H1 (cell line): ENCODE results near the gene FGD6. TPM values are rescaled to one million over a fixed set of nuclear protein-coding genes. Genes with fewer than 3 reads are reported as not detected.

Experiments used
- CTCF ChIA-PET: fragments of 300-600 bp; sonication (Branson Sonifier 250); formaldehyde crosslinking; loops from one replicate; lab custom pipeline; 2021; ENCODE audit not compliant: partially characterized antibody; lab: Charles Lee
- POLR2A ChIA-PET: fragments of 300-600 bp; sonication (Branson Sonifier 250); formaldehyde crosslinking; loops from one replicate; lab custom pipeline; 2021; ENCODE audit warnings: inconsistent platforms; ENCODE audit not compliant: partially characterized antibody; lab: Charles Lee
- DNase-seq, 2 experiments: peaks; one replicate each; pipeline versions ENCODE4 v3.0.0 to v3.0.0-alpha.2; 2010 to 2022; ENCODE audit warnings: low spot score in 2 of 2, low read depth in 1 of 2, mixed read lengths in 1 of 2
- FAIRE-seq: peaks from 2 replicates; lab custom pipeline; 2011; peaks lifted over from hg19 to GRCh38; lab: Jason Lieb, UNC
- H2AFZ ChIP-seq: 2 replicates; pipeline ENCODE4 v1.8.1; 2012; ENCODE audit warnings: low read length, inconsistent platforms
- H2AK5ac ChIP-seq: 2 replicates; pipeline ENCODE4 v1.6.1; 2013; ENCODE audit warnings: low read depth, low read length
- H2BK120ac ChIP-seq: replicated peaks from 2 replicates; pipeline ENCODE3; 2013; ENCODE audit warnings: low read depth, low read length, inconsistent platforms
- H2BK12ac ChIP-seq: 2 replicates; pipeline ENCODE4 v1.6.1; 2013; ENCODE audit warnings: low read depth, low read length
- H2BK15ac ChIP-seq: 2 replicates; pipeline ENCODE4 v1.6.1; 2013; ENCODE audit warnings: low read length
- H2BK20ac ChIP-seq: 2 replicates; pipeline ENCODE4 v1.6.1; 2013; ENCODE audit warnings: low read length
- H2BK5ac ChIP-seq: 2 replicates; pipeline ENCODE4 v1.6.1; 2013; ENCODE audit warnings: low read depth, low read length
- H3K14ac ChIP-seq: 2 replicates; pipeline ENCODE4 v1.6.1; 2013; ENCODE audit warnings: inconsistent platforms; ENCODE audit not compliant: insufficient read length
- H3K18ac ChIP-seq: 2 replicates; pipeline ENCODE4 v1.6.1; 2013; ENCODE audit warnings: low read length; ENCODE audit errors: extremely low read depth
- H3K23ac ChIP-seq: 2 replicates; pipeline ENCODE4 v1.6.1; 2013; ENCODE audit warnings: inconsistent platforms; ENCODE audit not compliant: insufficient read length
- H3K23me2 ChIP-seq: 2 replicates; pipeline ENCODE4 v1.6.1; 2013; ENCODE audit warnings: low read depth, low read length
- H3K27ac ChIP-seq: 2 replicates; pipeline ENCODE4 v1.6.1; 2011; ENCODE audit warnings: low read depth, low read length, inconsistent platforms
- H3K27me3 ChIP-seq, 4 experiments: replicated peaks in 1 of 4; 1 replicate in 1 of 4; 2 replicates in 3 of 4; pipeline versions ENCODE4 v1.6.1 to v1.8.1; 2011 to 2013; ENCODE audit warnings: low read length in 3 of 4, mild to moderate bottlenecking in 3 of 4, inconsistent platforms in 2 of 4, mixed read lengths in 2 of 4, moderate library complexity in 1 of 4; ENCODE audit not compliant: control insufficient read depth in 3 of 4, insufficient read depth in 3 of 4; ENCODE audit errors: extremely low read depth in 1 of 4
- H3K36me3 ChIP-seq, 4 experiments: 2 replicates each; pipeline versions ENCODE4 v1.6.1 to v1.8.1; 2011 to 2013; ENCODE audit warnings: mild to moderate bottlenecking in 4 of 4, low read length in 3 of 4, moderate library complexity in 2 of 4, control low read depth in 1 of 4, inconsistent platforms in 1 of 4; ENCODE audit not compliant: insufficient read depth in 4 of 4, control insufficient read depth in 2 of 4
- H3K4ac ChIP-seq: replicated peaks from 2 replicates; pipeline ENCODE3; 2013; ENCODE audit warnings: low read length, low read depth, mixed read lengths, inconsistent platforms; ENCODE audit not compliant: insufficient read length
- H3K4me1 ChIP-seq, 4 experiments: replicated peaks in 1 of 4; 1 replicate in 1 of 4; 2 replicates in 3 of 4; pipeline versions ENCODE4 v1.6.1 to v1.8.1; 2011 to 2013; ENCODE audit warnings: low read length in 3 of 4, inconsistent platforms in 2 of 4, mixed read lengths in 1 of 4; ENCODE audit not compliant: insufficient read depth in 4 of 4, control insufficient read depth in 3 of 4
- H3K4me2 ChIP-seq, 2 experiments: 2 replicates each; pipeline versions ENCODE4 v1.6.1 to v1.8.1; 2011 to 2013; ENCODE audit warnings: low read depth in 2 of 2, low read length in 2 of 2, control low read depth in 1 of 2, inconsistent platforms in 1 of 2, mild to moderate bottlenecking in 1 of 2; ENCODE audit not compliant: insufficient read depth in 1 of 2
- H3K4me3 ChIP-seq, 4 experiments: fragments of 200-600, 300-600 bp in 1 of 4; sonication (generic), shearing (Covaris generic), sonication (Bioruptor Twin) in 1 of 4; 2 replicates each; pipeline versions ENCODE4 v1.5.1 to v1.8.1; 2011 to 2016; ENCODE audit warnings: low read length in 4 of 4, low read depth in 3 of 4, control low read depth in 2 of 4, inconsistent platforms in 2 of 4, mild to moderate bottlenecking in 2 of 4, mixed read lengths in 1 of 4, moderate library complexity in 1 of 4; ENCODE audit not compliant: insufficient read depth in 2 of 4; ENCODE audit errors: extremely low read depth in 1 of 4
- H3K56ac ChIP-seq: replicated peaks from 2 replicates; pipeline ENCODE3; 2013; ENCODE audit warnings: low read depth, mild to moderate bottlenecking, mixed read lengths, low read length, inconsistent platforms; ENCODE audit not compliant: insufficient read length
- H3K79me1 ChIP-seq: 2 replicates; pipeline ENCODE4 v1.6.1; 2013; ENCODE audit warnings: low read depth, low read length, control low read depth
- H3K79me2 ChIP-seq, 2 experiments: 2 replicates each; pipeline versions ENCODE4 v1.6.1 to v1.8.1; 2012 to 2013; ENCODE audit warnings: low read length in 2 of 2, mild to moderate bottlenecking in 2 of 2, inconsistent platforms in 1 of 2; ENCODE audit not compliant: insufficient read depth in 2 of 2, control insufficient read depth in 1 of 2
- H3K9ac ChIP-seq, 4 experiments: replicated peaks in 1 of 4; 1 replicate in 1 of 4; 2 replicates in 3 of 4; pipeline versions ENCODE4 v1.6.1 to v1.8.1; 2011 to 2013; ENCODE audit warnings: low read depth in 3 of 4, low read length in 3 of 4, control low read depth in 2 of 4, mild to moderate bottlenecking in 2 of 4, moderate library complexity in 2 of 4, inconsistent platforms in 1 of 4; ENCODE audit errors: extremely low read depth in 1 of 4
- H3K9me3 ChIP-seq, 2 experiments: 2 replicates each; pipeline versions ENCODE4 v1.6.1 to v1.8.1; 2012 to 2013; ENCODE audit warnings: mild to moderate bottlenecking in 2 of 2, moderate library complexity in 2 of 2, control low read depth in 1 of 2, inconsistent platforms in 1 of 2, low read depth in 1 of 2, low read length in 1 of 2, mixed read lengths in 1 of 2; ENCODE audit not compliant: insufficient read depth in 2 of 2
- H4K20me1 ChIP-seq, 2 experiments: replicated peaks in 1 of 2; 2 replicates each; pipeline versions ENCODE3 to v1.8.1; 2011 to 2013; ENCODE audit warnings: inconsistent platforms in 2 of 2, low read length in 2 of 2, mild to moderate bottlenecking in 1 of 2; ENCODE audit not compliant: insufficient read depth in 2 of 2, control insufficient read depth in 1 of 2
- H4K5ac ChIP-seq: 2 replicates; pipeline ENCODE4 v1.6.1; 2013; ENCODE audit warnings: low read length, low read depth, mixed read lengths, inconsistent platforms; ENCODE audit not compliant: insufficient read length
- H4K8ac ChIP-seq: 2 replicates; pipeline ENCODE4 v1.8.0; 2013; ENCODE audit warnings: mild to moderate bottlenecking, moderate library complexity, low read length, inconsistent platforms; ENCODE audit not compliant: insufficient read depth; ENCODE audit errors: extremely low read depth
- H4K91ac ChIP-seq: replicated peaks from 2 replicates; pipeline ENCODE3; 2013; ENCODE audit warnings: low read length, mixed read lengths, inconsistent platforms; ENCODE audit not compliant: insufficient read length
- CREB1 ChIP-seq: IDR thresholded peaks from 2 replicates; pipeline ENCODE4 v1.6.1; 2012; ENCODE audit warnings: inconsistent platforms
- EP300 ChIP-seq, 2 experiments: IDR thresholded peaks; 1 replicate in 1 of 2; 2 replicates in 1 of 2; pipeline ENCODE4 v1.6.1; 2011 to 2012; ENCODE audit warnings: low read depth in 2 of 2, low read length in 2 of 2, mild to moderate bottlenecking in 2 of 2, borderline replicate concordance in 1 of 2, inconsistent platforms in 1 of 2, moderate library complexity in 1 of 2
- FOSL1 ChIP-seq: IDR thresholded peaks from 2 replicates; pipeline ENCODE4 v1.6.1; 2011; ENCODE audit warnings: mild to moderate bottlenecking, low read depth, low read length, moderate library complexity; ENCODE audit not compliant: insufficient read depth
- GTF2F1 ChIP-seq: IDR thresholded peaks from 2 replicates; pipeline ENCODE4 v1.6.1; 2012; ENCODE audit warnings: low read depth, low read length, improper control_type of control experiment, borderline replicate concordance
- HDAC6 ChIP-seq: IDR thresholded peaks from one replicate; pipeline ENCODE4 v1.7.1; 2012; ENCODE audit warnings: low read depth, mild to moderate bottlenecking, inconsistent platforms, low read length, moderate library complexity
- KDM4A ChIP-seq: IDR thresholded peaks from one replicate; pipeline ENCODE4 v1.7.1; 2012; ENCODE audit warnings: low read depth, mild to moderate bottlenecking, moderate library complexity, low read length, inconsistent platforms; ENCODE audit not compliant: severe bottlenecking
- MAX ChIP-seq: IDR thresholded peaks from 2 replicates; pipeline ENCODE4 v1.6.1; 2012; ENCODE audit warnings: inconsistent platforms
- SUZ12 ChIP-seq: fragments of 200-600 bp; sonication (generic); IDR thresholded peaks from 2 replicates; pipeline ENCODE4 v1.6.1; 2012; ENCODE audit warnings: mild to moderate bottlenecking, inconsistent platforms, low read length, moderate library complexity, mixed read lengths
- TEAD4 ChIP-seq: IDR thresholded peaks from 2 replicates; pipeline ENCODE4 v1.6.1; 2012; ENCODE audit warnings: low read depth, low read length, inconsistent platforms, mixed read lengths
- WGBS, 2 experiments: shearing (Covaris generic) in 1 of 2; methylation state at CpG; one replicate each; pipeline versions ENCODE4 v1.1.6 to v1.1.7; 2013 to 2015; ENCODE audit warnings: low lambda C conversion rate in 2 of 2, mixed read lengths in 2 of 2, inconsistent platforms in 1 of 2, low coverage in 1 of 2, missing lambda C conversion rate in 1 of 2; ENCODE audit not compliant: insufficient replicate concordance in 2 of 2, insufficient coverage in 1 of 2, insufficient read length in 1 of 2; ENCODE audit errors: extremely low coverage in 1 of 2, missing lambda C conversion rate in 1 of 2; 5-methylcytosine and 5-hydroxymethylcytosine counted together
- polyA plus RNA-seq, 7 experiments: library from polyadenylated mRNA; depleted of rRNA in 3 of 7; stranded (reverse) in 5 of 7; unstranded in 2 of 7; fragments of >200 nt in 5 of 7; fragments of 200-250 nt in 2 of 7; gene quantifications; 1 replicate in 5 of 7; 2 replicates in 1 of 7; 4 replicates in 1 of 7; pipeline versions ENCODE4 v1.2.1 to v1.2.3, GENCODE V29; 2011 to 2013; ENCODE audit warnings: missing spikeins in 2 of 7, mixed read lengths in 2 of 7
- total RNA-seq: library from RNA; stranded (reverse); fragmentation: NEBNext Ultra II Directional; extraction: Animal tissue kit (Norgen Biotek cat#: 25700); gene quantifications from 2 replicates; pipeline ENCODE4 v1.2.1, GENCODE V29; 2021

The FGD6 gene
- total and polyA plus RNA-seq, 2 of the 8 experiments (the other 6 are each of a cell fraction or from before 2014, with no cell fraction given) = 12.2 to 24.3 TPM

- H3K79me2 ChIP-seq = no peaks in the 10 kb centered on the region
- H2AFZ ChIP-seq = no peak overlapping the region
- no peaks in the 10 kb centered on the region; a peak in 1 of 8 replicates for H3K36me3 ChIP-seq
- no peak overlapping the region for H4K5ac ChIP-seq
- no peak overlapping the region for H3K14ac ChIP-seq
- no peak overlapping the region for H3K9ac ChIP-seq
- 89% methylated on average over 3 of the region's 4 CpGs; no CpG with 5 or more reads in 1 of the 2 experiments for WGBS, 2 experiments
- no peaks in the 10 kb centered on the region for H3K9me3 ChIP-seq
- H3K23ac ChIP-seq = no peak overlapping the region
- no peak overlapping the region for H4K8ac ChIP-seq
- H3K4me2 ChIP-seq = no peak overlapping the region
- no peaks in the 10 kb centered on the region for H3K79me1 ChIP-seq
- H4K91ac ChIP-seq = no peak overlapping the region
- H3K4ac ChIP-seq = no peak overlapping the region
- no peak overlapping the region for H2AK5ac ChIP-seq
- ChIA-PET CTCF (interaction anchor here (0.6 to 2.5 kb wide), 16 partner anchors 9 to 460 kb away, joined by 3 to 17 read pairs (median 5); partner anchors contain the start of genes FGD6 and VEZT), POLR2A (interaction anchor here (0.6 kb wide), 1 partner anchor 99 kb away, joined by 3 read pairs; no protein-coding TSS in a partner anchor)
- no peak overlapping the region for H3K56ac ChIP-seq
- peaks cover 2% of the 10 kb centered on the region; the same call in 1 of the 2 replicates for H3K23me2 ChIP-seq
- H2BK120ac ChIP-seq = no peak overlapping the region
- H4K20me1 ChIP-seq = no peaks in the 10 kb centered on the region
- H3K4me3 ChIP-seq = no peak overlapping the region
- no peak for DNase-seq
- H3K27ac ChIP-seq = no peak overlapping the region
- H2BK5ac ChIP-seq = no peak overlapping the region
- no peak overlapping the region for H2BK20ac ChIP-seq
- no peak for FAIRE-seq
- H2BK12ac ChIP-seq = no peak overlapping the region
- no peaks in the 10 kb centered on the region for H3K27me3 ChIP-seq
- H2BK15ac ChIP-seq = no peak overlapping the region
- H3K4me1 ChIP-seq = peaks cover 0 to 11% (median 2%) of the 10 kb centered on the region in 4 experiments; a peak in 2 of 7 replicates
- no peak overlapping the region for H3K18ac ChIP-seq
- TF ChIP-seq MAX (no peak), TEAD4 (no peak), SUZ12 (no peak), EP300 (IDR thresholded peaks at IDR 0.05; ENCODE audit: borderline replicate concordance in 1 of 2, low read depth in 2 of 2, low read length in 2 of 2) (no peak), KDM4A (no peak), GTF2F1 (no peak), FOSL1 (no peak), CREB1 (no peak), HDAC6 (no peak)
Observed at GRCh38 chr12:95118138-95118787, 99.0 kb downstream of the FGD6 start.
